Large intestine (tissue), 3 donors: ENCODE data around the gene CCDC137. TPM values are rescaled to one million over a fixed set of nuclear protein-coding genes. Genes with fewer than 3 reads are reported as not detected.

Experiments used
- DNase-seq, 2 donors: peaks; one replicate each; pipeline versions ENCODE4 v3.0.0 to v3.0.0-alpha.2; 2013
- H3K27ac ChIP-seq: one replicate; pipeline ENCODE4 v1.5.1; 2013; ENCODE audit warnings: low read length
- H3K27me3 ChIP-seq: 2 replicates; pipeline ENCODE4 v1.6.1; 2013; ENCODE audit warnings: low read length; ENCODE audit not compliant: control insufficient read depth, insufficient read depth
- H3K36me3 ChIP-seq: 2 replicates; pipeline ENCODE4 v1.6.1; 2013; ENCODE audit warnings: low read length; ENCODE audit not compliant: control insufficient read depth, insufficient read depth
- H3K4me1 ChIP-seq: one replicate; pipeline ENCODE4 v1.6.1; 2013; ENCODE audit warnings: low read length; ENCODE audit not compliant: control insufficient read depth, insufficient read depth
- H3K4me3 ChIP-seq: one replicate; pipeline ENCODE4 v1.5.1; 2013; ENCODE audit warnings: low read length
- H3K9me3 ChIP-seq: one replicate; pipeline ENCODE4 v1.6.1; 2013; ENCODE audit warnings: mild to moderate bottlenecking, low read depth, low read length, moderate library complexity; ENCODE audit not compliant: control insufficient read depth
- WGBS: methylation state at CpG from one replicate; pipeline ENCODE4 v1.1.5; 2013; ENCODE audit warnings: low lambda C conversion rate; ENCODE audit not compliant: insufficient coverage; 5-methylcytosine and 5-hydroxymethylcytosine counted together
- polyA plus RNA-seq: library from polyadenylated mRNA; unstranded; fragments of 120-200 nt; gene quantifications from one replicate; pipeline ENCODE4 v1.2.1, GENCODE V29; 2013

CCDC137 gene
- polyA plus RNA-seq, 1 donor, result 19.5 TPM

DNA sequence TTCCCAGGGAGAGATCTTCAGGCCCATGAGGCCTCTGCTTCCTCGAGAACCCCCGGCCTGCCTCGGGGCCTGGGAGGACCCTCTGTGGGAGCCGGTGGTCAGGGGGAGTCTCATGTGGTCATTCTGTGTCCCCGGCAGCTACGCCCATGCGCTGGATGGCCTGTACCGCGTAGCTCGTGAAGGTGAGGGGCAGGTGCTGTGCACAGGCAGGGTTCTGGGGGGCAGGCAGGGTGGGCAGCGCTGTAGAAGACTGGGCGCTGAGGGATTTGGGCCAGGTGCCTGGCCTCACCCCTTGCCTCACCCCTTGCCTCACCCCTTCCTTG lies 50.1 kb downstream of the CCDC137 start:
- no CpG with 5 or more reads among the region's 12 CpGs for WGBS
- Histone ChIP-seq H3K9me3 (no peaks in the 10 kb centered on the region), H3K36me3 (peaks cover 21% of the 10 kb centered on the region), H3K27ac (no peak overlapping the region), H3K4me3 (no peak overlapping the region), H3K27me3 (no peaks in the 10 kb centered on the region), H3K4me1 (peaks cover 20% of the 10 kb centered on the region)
- DNase-seq, result no peak

DNA sequence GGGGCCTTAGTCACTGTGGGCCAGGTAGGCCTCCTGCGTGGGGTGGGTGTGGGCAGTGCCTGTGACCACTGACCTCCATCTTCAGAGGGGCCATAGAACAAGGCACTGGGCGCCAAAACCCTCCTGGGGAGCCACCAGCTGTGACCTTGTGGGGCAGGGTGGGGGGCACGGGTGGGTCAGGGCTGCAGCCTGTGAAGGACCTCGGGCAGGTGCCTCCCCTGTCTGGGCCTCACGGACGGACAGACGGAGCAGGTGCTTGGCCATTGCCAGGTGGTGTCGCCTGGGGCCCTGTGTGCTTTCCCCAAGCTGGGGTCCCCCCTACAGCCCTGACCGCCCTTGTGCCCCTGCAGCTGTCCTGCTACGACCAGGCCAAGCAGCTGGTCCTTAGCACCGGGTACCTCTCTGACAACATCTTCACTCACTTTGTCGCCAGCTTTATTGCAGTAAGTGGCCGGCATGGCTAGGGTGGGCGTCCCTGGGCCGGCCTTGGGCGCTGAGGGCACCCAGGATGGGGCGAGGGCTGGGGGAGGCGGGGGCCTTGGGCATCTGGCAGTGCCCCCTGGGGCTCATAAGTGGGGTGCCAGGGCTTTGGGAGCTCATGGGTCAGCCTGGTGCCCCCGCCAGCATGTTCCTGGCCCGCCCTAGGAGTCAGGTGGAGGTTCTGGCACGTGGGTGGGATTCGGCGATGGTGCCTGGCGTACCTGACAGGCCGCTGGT lies 50.7 kb downstream of the CCDC137 start:
- Histone ChIP-seq H3K4me3 (no peak overlapping the region), H3K36me3 (peaks cover 21% of the 10 kb centered on the region), H3K9me3 (no peaks in the 10 kb centered on the region), H3K4me1 (peaks cover 20% of the 10 kb centered on the region), H3K27ac (no peak overlapping the region), H3K27me3 (no peaks in the 10 kb centered on the region)
- DNase-seq, result no peak
- WGBS, result no CpG with 5 or more reads among the region's 25 CpGs

DNA sequence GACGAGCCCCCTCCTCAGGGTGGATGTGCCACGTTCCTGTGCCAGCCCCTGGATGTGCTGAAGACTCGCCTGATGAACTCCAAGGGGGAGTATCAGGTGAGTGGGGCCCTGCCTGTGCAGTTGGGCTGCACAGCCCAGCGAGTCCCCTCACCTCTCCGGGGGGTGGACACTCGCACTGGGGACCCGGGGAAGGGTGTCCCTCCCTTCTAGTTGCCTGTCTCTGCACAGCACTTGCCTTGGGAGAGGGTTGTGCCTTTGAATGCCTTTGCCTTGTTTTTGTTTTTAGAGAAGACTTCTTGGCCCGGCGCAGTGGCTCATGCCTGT lies 51.2 kb downstream of the CCDC137 start:
- WGBS, result no CpG with 5 or more reads among the region's 9 CpGs
- Histone ChIP-seq H3K9me3 (no peaks in the 10 kb centered on the region), H3K4me1 (peaks cover 24% of the 10 kb centered on the region), H3K4me3 (no peak overlapping the region), H3K27ac (no peak overlapping the region), H3K27me3 (no peaks in the 10 kb centered on the region), H3K36me3 (peaks cover 21% of the 10 kb centered on the region)
- DNase-seq, result no peak

DNA sequence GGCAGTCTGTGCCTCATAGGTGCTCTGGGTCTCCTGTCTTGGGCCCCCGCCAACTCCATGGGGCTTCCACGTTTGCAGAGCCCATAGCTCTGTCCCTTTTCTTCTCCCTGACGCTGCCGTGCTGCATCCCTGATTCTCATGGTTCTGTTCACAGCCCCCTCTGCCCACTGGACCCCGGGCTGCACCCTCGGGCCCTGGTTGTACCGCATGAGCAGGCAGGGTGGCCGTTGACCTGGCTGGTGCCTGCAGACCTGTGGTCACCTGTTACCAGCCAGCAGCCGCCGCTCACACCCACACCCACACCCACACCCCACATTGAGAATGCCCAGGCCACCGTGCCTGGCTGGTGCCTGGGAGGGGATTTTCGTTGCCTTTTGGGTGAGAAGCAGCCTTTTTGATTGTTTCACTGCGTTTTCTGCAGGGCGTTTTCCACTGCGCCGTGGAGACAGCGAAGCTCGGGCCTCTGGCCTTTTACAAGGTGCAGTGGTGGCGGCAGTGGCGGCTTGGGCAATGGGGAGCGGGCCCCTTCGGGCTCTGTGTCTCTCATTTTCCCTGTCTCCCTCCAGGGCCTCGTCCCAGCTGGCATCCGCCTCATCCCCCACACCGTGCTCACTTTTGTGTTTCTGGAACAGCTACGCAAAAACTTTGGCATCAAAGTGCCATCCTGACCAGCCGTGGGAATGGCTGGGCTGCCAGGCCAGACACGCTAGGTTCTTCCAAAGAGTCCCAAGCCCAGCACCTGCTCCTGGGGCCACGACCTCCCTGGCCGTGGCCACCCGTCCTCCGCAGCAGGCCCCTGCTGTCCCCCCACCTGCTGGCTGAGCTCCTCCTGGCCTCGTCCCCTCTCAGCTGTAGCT lies 53.1 kb downstream of the CCDC137 start:
- Histone ChIP-seq H3K4me3 (no peak overlapping the region), H3K27ac (no peak overlapping the region), H3K9me3 (no peaks in the 10 kb centered on the region), H3K4me1 (peaks cover 12% of the 10 kb centered on the region), H3K27me3 (no peaks in the 10 kb centered on the region), H3K36me3 (peaks cover 21% of the 10 kb centered on the region)
- no CpG with 5 or more reads among the region's 33 CpGs for WGBS
- DNase-seq, result no peak

DNA sequence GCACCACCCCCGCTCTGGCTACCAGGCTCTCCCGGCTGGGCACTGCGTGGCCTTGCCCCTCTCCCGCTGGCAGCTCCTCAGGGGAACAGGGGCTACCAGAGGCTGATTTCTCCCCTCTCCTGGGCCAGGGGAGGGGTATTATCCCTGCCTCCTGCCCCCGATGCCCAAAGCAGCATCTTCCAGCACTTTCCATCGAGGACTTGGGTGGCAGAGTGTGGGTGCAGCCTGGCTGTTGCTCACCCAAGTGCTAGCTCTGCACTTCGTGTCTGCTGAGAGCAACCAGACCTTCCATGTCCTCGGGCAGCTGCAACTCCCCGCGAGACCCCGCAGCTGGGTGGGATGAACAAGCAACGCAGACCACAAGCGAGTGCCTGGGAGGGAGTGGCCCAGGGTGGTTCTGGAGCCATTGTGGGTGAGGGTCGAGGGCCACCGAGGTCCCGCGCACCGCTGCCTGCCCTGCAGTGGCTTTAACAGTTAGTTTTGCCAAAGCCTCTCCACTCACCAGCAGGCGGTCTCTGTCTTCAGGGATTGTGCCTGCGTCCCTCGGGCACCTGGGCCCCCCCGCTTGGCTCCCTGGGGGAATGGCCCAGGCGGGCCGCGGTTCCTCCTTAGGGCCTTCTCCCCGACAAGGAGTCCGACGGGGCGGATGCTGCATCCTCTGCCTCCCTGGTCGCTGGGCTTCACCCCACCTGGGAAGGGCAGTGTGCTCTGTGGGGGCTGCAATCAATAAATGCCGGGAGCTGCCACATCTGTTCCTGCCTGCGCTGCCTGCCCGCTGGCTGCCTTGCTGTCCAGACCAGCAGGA lies 53.9 kb downstream of the CCDC137 start:
- H3K27me3 ChIP-seq, result no peaks in the 10 kb centered on the region
- no peaks in the 10 kb centered on the region for H3K9me3 ChIP-seq
- no peak for DNase-seq
- peaks cover 16% of the 10 kb centered on the region for H3K36me3 ChIP-seq
- H3K4me3 ChIP-seq, result no peak overlapping the region
- no peak overlapping the region for H3K27ac ChIP-seq
- peaks cover 12% of the 10 kb centered on the region for H3K4me1 ChIP-seq
- WGBS, result no CpG with 5 or more reads among the region's 33 CpGs

DNA sequence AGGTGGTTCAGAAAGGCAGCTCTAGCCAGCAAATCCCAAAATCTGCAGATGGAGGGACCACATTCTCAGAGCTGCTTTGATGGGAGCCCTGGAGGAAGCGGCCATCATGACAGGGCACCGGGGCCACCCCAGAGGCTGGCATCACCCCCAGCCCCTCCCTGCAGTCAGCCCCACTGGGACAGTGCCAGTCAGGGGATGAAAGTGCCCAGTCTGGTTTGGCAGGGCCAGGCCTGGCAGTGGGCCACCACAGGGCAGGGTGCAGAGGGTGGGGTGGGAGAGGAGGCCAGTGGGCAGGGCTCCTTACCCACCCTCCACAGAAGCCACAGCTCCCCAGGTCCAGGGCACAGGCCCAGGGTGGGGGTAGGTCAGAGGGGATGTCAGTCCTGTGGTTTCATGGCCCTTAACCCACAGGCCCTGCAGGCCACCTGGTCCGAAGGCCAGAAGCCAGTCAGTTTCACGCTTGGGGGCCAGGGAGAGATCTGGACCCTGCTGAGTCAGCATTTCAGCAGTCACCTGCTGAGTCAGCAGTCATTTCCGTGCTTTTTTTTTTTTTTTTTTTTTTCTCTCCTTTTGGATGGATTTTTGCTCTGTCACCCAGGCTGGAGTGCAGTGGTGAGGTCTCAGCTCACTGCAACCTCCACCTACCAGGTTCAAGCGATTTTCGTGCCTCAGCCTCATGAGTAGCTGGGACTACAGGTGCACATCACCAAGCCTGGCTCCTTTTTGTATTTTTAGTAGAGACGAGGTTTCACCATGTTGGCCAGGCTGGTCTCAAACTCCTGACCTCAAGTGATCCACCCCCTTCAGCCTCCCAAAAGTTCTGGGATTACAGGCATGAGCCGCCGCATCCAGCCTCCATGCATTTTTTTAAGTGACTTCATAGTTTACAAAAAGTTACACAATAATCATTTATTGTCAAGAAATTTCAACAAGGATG lies 55.9 kb downstream of the CCDC137 start:
- no peaks in the 10 kb centered on the region for H3K9me3 ChIP-seq
- no peak overlapping the region for H3K4me3 ChIP-seq
- H3K27ac ChIP-seq, result no peak overlapping the region
- peak in 1 of 2 donors; percentile 41 for DNase-seq
- H3K4me1 ChIP-seq, result peaks cover 12% of the 10 kb centered on the region
- H3K27me3 ChIP-seq, result no peaks in the 10 kb centered on the region
- peaks cover 7% of the 10 kb centered on the region for H3K36me3 ChIP-seq
- WGBS, result 0% methylated on average over 1 of the region's 10 CpGs

Other genes starting within 250 kb of the CCDC137 start
- gene ACTG1, start 153.9 kb upstream of the CCDC137 start, polyA plus RNA-seq, result 2,245 TPM
- 1.5 TPM for gene FSCN2, start 138.4 kb upstream of the CCDC137 start, polyA plus RNA-seq
- gene FAAP100, start 114.4 kb upstream of the CCDC137 start, polyA plus RNA-seq, result 26.9 TPM
- 47.8 TPM for gene NPLOC4, start 29.6 kb upstream of the CCDC137 start, polyA plus RNA-seq
- gene TSPAN10, start 29.5 kb upstream of the CCDC137 start, polyA plus RNA-seq, result 1.2 TPM
- gene PDE6G, start 10.2 kb upstream of the CCDC137 start, polyA plus RNA-seq, result 2.6 TPM
- 20.9 TPM for gene OXLD1, start 132 bp upstream of the CCDC137 start, polyA plus RNA-seq
- 44.8 TPM for gene ARL16, start 17.1 kb downstream of the CCDC137 start, polyA plus RNA-seq
- gene HGS, start 17.3 kb downstream of the CCDC137 start, polyA plus RNA-seq, result 84.8 TPM
- 52.4 TPM for gene MRPL12, start 36.6 kb downstream of the CCDC137 start, polyA plus RNA-seq
- 42.2 TPM for gene SLC25A10, start 45.5 kb downstream of the CCDC137 start, polyA plus RNA-seq
- gene GCGR, start 137.4 kb downstream of the CCDC137 start, polyA plus RNA-seq, result 2.5 TPM
- gene MCRIP1, start 166.6 kb downstream of the CCDC137 start, polyA plus RNA-seq, result 60.9 TPM
- 0.21 TPM for gene PPP1R27, start 168.3 kb downstream of the CCDC137 start, polyA plus RNA-seq
- gene P4HB, start 193.8 kb downstream of the CCDC137 start, polyA plus RNA-seq, result 737 TPM
- gene ARHGDIA, start 204.6 kb downstream of the CCDC137 start, polyA plus RNA-seq, result 203 TPM
- gene ALYREF, start 224.8 kb downstream of the CCDC137 start, polyA plus RNA-seq, result 59.0 TPM
- gene ANAPC11, start 225.0 kb downstream of the CCDC137 start, polyA plus RNA-seq, result 79.6 TPM
- 0.39 TPM for gene NPB, start 235.5 kb downstream of the CCDC137 start, polyA plus RNA-seq
- 33.8 TPM for gene PCYT2, start 244.7 kb downstream of the CCDC137 start, polyA plus RNA-seq